ENCODE data around the gene IQCM. TPM values are rescaled to one million over a fixed set of nuclear protein-coding genes. Genes with fewer than 3 reads are reported as not detected.

Gene IQCM
- total RNA-seq, 1 donor from 2014 or later: not detected

GRCh38 chr4:149711593-149712365 is 103.9 kb downstream of the IQCM start:
- no peak for DNase-seq (ENCODE audit: low spot score)
- Mint-ChIP-seq H3K27ac (ENCODE audit: unreplicated experiment) (no peak overlapping the region), H3K36me3 (ENCODE audit: low read depth) (no peaks in the 10 kb centered on the region), H3K9me3 (ENCODE audit: low read depth) (no peaks in the 10 kb centered on the region), H3K4me3 (ENCODE audit: unreplicated experiment) (no peak overlapping the region), H3K27me3 (ENCODE audit: low read depth) (peaks cover 27% of the 10 kb centered on the region), H3K4me1 (ENCODE audit: low read depth) (no peaks in the 10 kb centered on the region)
- TF ChIP-seq CTCF (IDR thresholded peaks at IDR 0.05): no peak

- H3K27me3 Mint-ChIP-seq (ENCODE audit: low read depth): peaks cover 27% of the 10 kb centered on the region
- H3K4me1 Mint-ChIP-seq (ENCODE audit: low read depth): no peaks in the 10 kb centered on the region
- H3K36me3 Mint-ChIP-seq (ENCODE audit: low read depth): no peaks in the 10 kb centered on the region
- DNase-seq (ENCODE audit: low spot score): no peak
- H3K9me3 Mint-ChIP-seq (ENCODE audit: low read depth): no peaks in the 10 kb centered on the region
- no peak overlapping the region for H3K27ac Mint-ChIP-seq (ENCODE audit: unreplicated experiment)
- no peak overlapping the region for H3K4me3 Mint-ChIP-seq (ENCODE audit: unreplicated experiment)
- no peak for TF ChIP-seq CTCF (IDR thresholded peaks at IDR 0.05)
These were observed 106.0 kb downstream of the IQCM start for GRCh38 chr4:149709640-149710039.

- Mint-ChIP-seq H3K4me3 (ENCODE audit: unreplicated experiment) (no peak overlapping the region), H3K27me3 (ENCODE audit: low read depth) (peaks cover 20% of the 10 kb centered on the region)
- no peak for DNase-seq (ENCODE audit: low spot score)
These were observed 107.0 kb downstream of the IQCM start for GRCh38 chr4:149708513-149709130.

GRCh38 chr4:149707862-149708261 is 107.8 kb downstream of the IQCM start:
- Mint-ChIP-seq H3K4me3 (ENCODE audit: unreplicated experiment) (no peak overlapping the region), H3K9me3 (ENCODE audit: low read depth) (no peaks in the 10 kb centered on the region), H3K4me1 (ENCODE audit: low read depth) (no peaks in the 10 kb centered on the region), H3K36me3 (ENCODE audit: low read depth) (no peaks in the 10 kb centered on the region), H3K27me3 (ENCODE audit: low read depth) (peaks cover 15% of the 10 kb centered on the region), H3K27ac (ENCODE audit: unreplicated experiment) (no peak overlapping the region)
- DNase-seq (ENCODE audit: low spot score): no peak
- TF ChIP-seq CTCF (IDR thresholded peaks at IDR 0.05): no peak

More at GRCh38 chr4:149708513-149709130, 107.0 kb downstream of the IQCM start:
- Mint-ChIP-seq H3K36me3 (ENCODE audit: low read depth) (no peaks in the 10 kb centered on the region), H3K27ac (ENCODE audit: unreplicated experiment) (no peak overlapping the region), H3K9me3 (ENCODE audit: low read depth) (no peaks in the 10 kb centered on the region), H3K4me1 (ENCODE audit: low read depth) (no peaks in the 10 kb centered on the region)
- TF ChIP-seq CTCF (IDR thresholded peaks at IDR 0.05): no peak

GRCh38 chr4:149706942-149707341 is 108.7 kb downstream of the IQCM start:
- no peaks in the 10 kb centered on the region for H3K4me1 Mint-ChIP-seq (ENCODE audit: low read depth)
- no peak overlapping the region for H3K4me3 Mint-ChIP-seq (ENCODE audit: unreplicated experiment)
- DNase-seq (ENCODE audit: low spot score): no peak
- no peaks in the 10 kb centered on the region for H3K36me3 Mint-ChIP-seq (ENCODE audit: low read depth)
- no peak overlapping the region for H3K27ac Mint-ChIP-seq (ENCODE audit: unreplicated experiment)
- no peaks in the 10 kb centered on the region for H3K9me3 Mint-ChIP-seq (ENCODE audit: low read depth)
- no peak for TF ChIP-seq CTCF (IDR thresholded peaks at IDR 0.05)
- H3K27me3 Mint-ChIP-seq (ENCODE audit: low read depth): peaks cover 16% of the 10 kb centered on the region

All from chondrocyte (in vitro differentiated cells).